ENCODE results near the gene KIF6.
"Not testable (repeated sequence)": the region's sequence is repeated elsewhere in the genome, so short reads cannot be mapped to it uniquely, and the experiment has no call there.

KIF6 gene

GRCh38 chr6:39493174-39493573 lies 232.0 kb downstream of the KIF6 start:
- no peak for DNase-seq

- DNase-seq: no peak
These were observed 235.1 kb downstream of the KIF6 start for GRCh38 chr6:39490108-39490507.

- peak; percentile 21 for DNase-seq
These were observed 236.8 kb downstream of the KIF6 start for GRCh38 chr6:39488255-39488879.

GRCh38 chr6:39484276-39484675 lies 240.9 kb downstream of the KIF6 start:
- DNase-seq: no peak

- not testable (repeated sequence) for DNase-seq
These were observed 245.4 kb downstream of the KIF6 start for GRCh38 chr6:39479819-39480218.

- DNase-seq: no peak
These were observed 248.5 kb downstream of the KIF6 start for GRCh38 chr6:39476670-39477069.

GRCh38 chr6:39476151-39476550 lies 249.1 kb downstream of the KIF6 start:
- no peak for DNase-seq

- DNase-seq: no peak
These were observed 253.1 kb downstream of the KIF6 start for GRCh38 chr6:39471954-39472659.

GRCh38 chr6:39470506-39470905 lies 254.7 kb downstream of the KIF6 start:
- DNase-seq: no peak

- DNase-seq: no peak
These were observed 256.8 kb downstream of the KIF6 start for GRCh38 chr6:39468385-39468784.

GRCh38 chr6:39466631-39467030 lies 258.6 kb downstream of the KIF6 start:
- peak; percentile 13 for DNase-seq

- no peak for DNase-seq
These were observed 259.7 kb downstream of the KIF6 start for GRCh38 chr6:39465539-39465938.

- no peak for DNase-seq
These were observed 261.1 kb downstream of the KIF6 start for GRCh38 chr6:39464067-39464466.

- no peak for DNase-seq
These were observed 271.2 kb downstream of the KIF6 start for GRCh38 chr6:39453956-39454524.

- DNase-seq: no peak
These were observed 272.0 kb downstream of the KIF6 start for GRCh38 chr6:39453241-39453640.

GRCh38 chr6:39452306-39453145 lies 272.7 kb downstream of the KIF6 start:
- no peak for DNase-seq

- no peak for DNase-seq
These were observed 273.4 kb downstream of the KIF6 start for GRCh38 chr6:39451831-39452230.

- DNase-seq: no peak
These were observed 276.2 kb downstream of the KIF6 start for GRCh38 chr6:39449022-39449421.

GRCh38 chr6:39446909-39447308 lies 278.3 kb downstream of the KIF6 start:
- no peak for DNase-seq

- DNase-seq: no peak
These were observed 279.5 kb downstream of the KIF6 start for GRCh38 chr6:39445667-39446066.

GRCh38 chr6:39444479-39445019 lies 280.7 kb downstream of the KIF6 start:
- no peak for DNase-seq

GRCh38 chr6:39441986-39442385 lies 283.2 kb downstream of the KIF6 start:
- no peak for DNase-seq

- DNase-seq: no peak
These were observed 283.9 kb downstream of the KIF6 start for GRCh38 chr6:39441301-39441700.

Data from DMS79 (cell line).